A549 (cell line): ENCODE results near the gene BCAS4. TPM values are rescaled to one million over a fixed set of nuclear protein-coding genes. Genes with fewer than 3 reads are reported as not detected.

Source experiments
- ATAC-seq, 2 experiments: fragments of 200-7000 bp in 1 of 2; fragments of >200 bp in 1 of 2; cut with Nextera tagmentation in 1 of 2; cut with Tn5 transposase in 1 of 2; 3 replicates each; pipeline versions ENCODE4 v1.8.0 to v1.9.1; 2018 to 2020; ENCODE audit warnings: mild to moderate bottlenecking in 1 of 2, moderate library complexity in 1 of 2
- CTCF ChIA-PET: fragments of 300-600 bp; sonication (Branson Sonifier 250); formaldehyde crosslinking; extraction: SDS; loops from one replicate; lab custom pipeline; 2021; ENCODE audit warnings: antibody characterized with exemption, inconsistent platforms; lab: Yijun Ruan, JAX
- POLR2A ChIA-PET: fragments of 350-600 bp; formaldehyde crosslinking; extraction: SDS; loops from one replicate; lab custom pipeline; 2021; ENCODE audit warnings: antibody characterized with exemption, inconsistent platforms; lab: Yijun Ruan, JAX
- DNase-seq, 2 experiments: peaks; one replicate each; pipeline versions ENCODE4 v3.0.0 to v3.0.0-alpha.2; 2011 to 2016; ENCODE audit warnings: low read depth in 1 of 2, low spot score in 1 of 2
- FAIRE-seq: peaks from 2 replicates; lab custom pipeline; 2011; peaks lifted over from hg19 to GRCh38; lab: Jason Lieb, UNC
- H3K27ac ChIP-seq, 2 experiments: fragments of >200 bp; sonication (Bioruptor Twin); formaldehyde crosslinking; 3 replicates each; pipeline ENCODE4 v1.5.1; 2016 to 2017
- H3K4me1 ChIP-seq: fragments of >200 bp; sonication (Bioruptor Twin); formaldehyde crosslinking; 3 replicates; pipeline ENCODE4 v1.6.1; 2016
- H3K4me2 ChIP-seq: fragments of >200 bp; sonication (Bioruptor Twin); formaldehyde crosslinking; 3 replicates; pipeline ENCODE4 v1.6.1; 2016
- H3K4me3 ChIP-seq: fragments of >200 bp; sonication (Bioruptor Twin); formaldehyde crosslinking; 3 replicates; pipeline ENCODE4 v1.5.1; 2016
- H3K9me3 ChIP-seq: fragments of >200 bp; sonication (Bioruptor Twin); formaldehyde crosslinking; 3 replicates; pipeline ENCODE4 v1.6.1; 2016
- CBX2 ChIP-seq: fragments of 200-600 bp; sonication (generic); IDR thresholded peaks from 2 replicates; pipeline ENCODE4 v1.6.1; 2016; ENCODE audit warnings: low read depth, mild to moderate bottlenecking, borderline replicate concordance
- CBX8 ChIP-seq: fragments of 200-600 bp; sonication (generic); IDR thresholded peaks from 2 replicates; pipeline ENCODE4 v1.6.1; 2016
- E2F6 ChIP-seq: IDR thresholded peaks from 2 replicates; pipeline ENCODE4 v1.6.1; 2012; ENCODE audit warnings: low read depth, borderline replicate concordance
- EHMT2 ChIP-seq: fragments of 200-600 bp; sonication (generic); IDR thresholded peaks from 2 replicates; pipeline ENCODE4 v1.6.1; 2016; ENCODE audit warnings: antibody characterized with exemption, low read depth, mild to moderate bottlenecking, moderate library complexity
- ELK1 ChIP-seq: fragments of 150-350 bp; IDR thresholded peaks from 2 replicates; pipeline ENCODE4 v1.6.1; 2014; ENCODE audit warnings: low read depth, mild to moderate bottlenecking, low read length
- EP300 ChIP-seq, 2 experiments: fragments of >200 bp; sonication (Bioruptor Twin); formaldehyde crosslinking; IDR thresholded peaks; 2 replicates in 1 of 2; 3 replicates in 1 of 2; pipeline ENCODE4 v1.6.1; 2016 to 2017
- FOSB ChIP-seq: fragments of 250-450 bp; sonication (Bioruptor Pico); IDR thresholded peaks from 2 replicates; pipeline ENCODE4 v1.5.0; 2020; ENCODE audit warnings: mild to moderate bottlenecking, moderate library complexity
- GATA3 ChIP-seq: IDR thresholded peaks from 2 replicates; pipeline ENCODE4 v1.6.1; 2012; ENCODE audit warnings: borderline replicate concordance
- HDAC2 ChIP-seq: fragments of 200-600 bp; sonication (generic); IDR thresholded peaks from 2 replicates; pipeline ENCODE4 v1.6.1; 2016
- HES2 ChIP-seq: fragments of >200 bp; sonication (Bioruptor Twin); formaldehyde crosslinking; IDR thresholded peaks from 2 replicates; pipeline ENCODE4 v1.6.1; 2016
- HOXA7 ChIP-seq: fragments of 250-450 bp; sonication (Bioruptor Pico); IDR thresholded peaks from 2 replicates; pipeline ENCODE4 v1.5.0; 2020; ENCODE audit warnings: mild to moderate bottlenecking, moderate library complexity
- JUN ChIP-seq, 2 experiments: fragments of >200 bp; sonication (Bioruptor Twin); formaldehyde crosslinking; IDR thresholded peaks; 2 replicates in 1 of 2; 3 replicates in 1 of 2; pipeline ENCODE4 v1.6.1; 2016 to 2017
- KDM1A ChIP-seq: fragments of 200-600 bp; sonication (generic); IDR thresholded peaks from 2 replicates; pipeline ENCODE4 v1.6.1; 2016; ENCODE audit warnings: low read depth, mild to moderate bottlenecking
- KDM5A ChIP-seq: fragments of 200-600 bp; sonication (generic); IDR thresholded peaks from 2 replicates; pipeline ENCODE4 v1.6.1; 2016; ENCODE audit warnings: antibody characterized with exemption, mild to moderate bottlenecking
- MAFK ChIP-seq: fragments of 450-650 bp; IDR thresholded peaks from 2 replicates; pipeline ENCODE4 v1.6.1; 2014; ENCODE audit not compliant: partially characterized antibody
- MYC ChIP-seq: IDR thresholded peaks from 2 replicates; pipeline ENCODE4 v1.6.1; 2012; ENCODE audit warnings: mild to moderate bottlenecking, inconsistent platforms, low read length, improper control_type of control experiment, borderline replicate concordance
- NPAS2 ChIP-seq: fragments of 250-450 bp; sonication (Bioruptor Pico); IDR thresholded peaks from 2 replicates; pipeline ENCODE4 v1.8.0; 2022; ENCODE audit warnings: mild to moderate bottlenecking, moderate library complexity, borderline replicate concordance
- RARB ChIP-seq: fragments of 250-450 bp; sonication (Bioruptor Pico); IDR thresholded peaks from 2 replicates; pipeline ENCODE4 v1.8.0; 2021; ENCODE audit warnings: mild to moderate bottlenecking, moderate library complexity
- RFX5 ChIP-seq: fragments of 450-650 bp; IDR thresholded peaks from 2 replicates; pipeline ENCODE4 v1.7.1; 2014; ENCODE audit warnings: antibody characterized with exemption, mild to moderate bottlenecking, moderate library complexity
- SMC3 ChIP-seq: fragments of >200 bp; sonication (Bioruptor Twin); formaldehyde crosslinking; IDR thresholded peaks from 3 replicates; pipeline ENCODE4 v1.6.1; 2018; ENCODE audit warnings: inconsistent platforms
- TFCP2L1 ChIP-seq: fragments of 250-450 bp; sonication (Bioruptor Pico); IDR thresholded peaks from 2 replicates; pipeline ENCODE4 v1.5.0; 2021; ENCODE audit warnings: mild to moderate bottlenecking
- ZC3H11A ChIP-seq: fragments of 450-650 bp; IDR thresholded peaks from 2 replicates; pipeline ENCODE4 v1.6.1; 2014; ENCODE audit warnings: antibody characterized with exemption, mild to moderate bottlenecking
- WGBS: methylation state at CpG from one replicate; pipeline ENCODE4 v1.1.6; 2017; ENCODE audit errors: missing lambda C conversion rate; 5-methylcytosine and 5-hydroxymethylcytosine counted together
- polyA plus RNA-seq, 4 experiments: library from polyadenylated mRNA; depleted of rRNA in 3 of 4; stranded (reverse); fragments of >200 nt; fragmentation: RNase III in 1 of 4; extraction: RNeasy Plus Mini Kit Qiagen cat#74134 plus additional on column Dnase treatment in 1 of 4; gene quantifications; 2 replicates in 3 of 4; 3 replicates in 1 of 4; pipeline ENCODE4 v1.2.3, GENCODE V29; 2011 to 2017
- TF ChIP-seq, protein P1 (sequence below): fragments of >200 bp; sonication (Bioruptor Twin); formaldehyde crosslinking; IDR thresholded peaks from 3 replicates; pipeline ENCODE4 v1.6.1; 2016

Gene BCAS4
- polyA plus RNA-seq, 2 of the 4 experiments (the other 2 are of a cell fraction): 16.9 to 48.4 TPM

DNA sequence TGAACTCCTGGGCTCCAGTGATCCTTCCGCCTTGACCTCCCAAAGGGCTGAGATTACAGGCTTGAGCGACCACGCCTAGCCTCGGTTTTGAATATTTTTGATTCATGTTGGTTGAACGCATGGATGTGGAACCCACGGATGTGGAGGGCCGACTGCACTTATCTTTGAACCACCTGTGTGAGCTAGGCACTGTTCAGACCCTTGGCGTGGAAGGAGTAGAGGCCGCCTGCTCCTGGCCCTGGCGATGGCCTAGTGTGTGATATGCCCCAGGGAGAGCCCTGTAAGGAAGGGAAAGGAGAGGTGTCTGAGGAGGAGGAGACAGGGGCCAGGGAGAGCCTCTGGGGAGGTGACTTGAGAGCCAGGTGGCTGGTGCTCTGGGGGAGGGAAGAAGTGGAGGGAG is 64.3 kb downstream of the BCAS4 start:
- no peak for TF ChIP-seq HDAC2
- no peak for TF ChIP-seq JUN (IDR thresholded peaks at IDR 0.05)
- no peak for TF ChIP-seq MYC
- TF ChIP-seq ZC3H11A: no peak
- TF ChIP-seq, protein P1, sequence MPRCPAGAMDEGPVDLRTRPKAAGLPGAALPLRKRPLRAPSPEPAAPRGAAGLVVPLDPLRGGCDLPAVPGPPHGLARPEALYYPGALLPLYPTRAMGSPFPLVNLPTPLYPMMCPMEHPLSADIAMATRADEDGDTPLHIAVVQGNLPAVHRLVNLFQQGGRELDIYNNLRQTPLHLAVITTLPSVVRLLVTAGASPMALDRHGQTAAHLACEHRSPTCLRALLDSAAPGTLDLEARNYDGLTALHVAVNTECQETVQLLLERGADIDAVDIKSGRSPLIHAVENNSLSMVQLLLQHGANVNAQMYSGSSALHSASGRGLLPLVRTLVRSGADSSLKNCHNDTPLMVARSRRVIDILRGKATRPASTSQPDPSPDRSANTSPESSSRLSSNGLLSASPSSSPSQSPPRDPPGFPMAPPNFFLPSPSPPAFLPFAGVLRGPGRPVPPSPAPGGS: no peak
- no peak for TF ChIP-seq RFX5
- no peak for TF ChIP-seq SMC3
- no peak for TF ChIP-seq TFCP2L1 (CRISPR knock-in tag)
- no peak for TF ChIP-seq E2F6
- TF ChIP-seq CBX8: no peak
- TF ChIP-seq HOXA7 (CRISPR knock-in tag): no peak
- no peak for TF ChIP-seq EP300 (IDR thresholded peaks at IDR 0.05)
- DNase-seq (no peak), ATAC-seq (no peak), FAIRE-seq (no peak)
- H3K4me2 ChIP-seq: no peak overlapping the region
- CTCF ChIA-PET: interaction anchor here (0.7 to 1.8 kb wide), 4 partner anchors 14 to 70 kb away, joined by 3 to 5 read pairs (median 4); partner anchors contain the start of gene BCAS4
- WGBS: 96% methylated on average over 10 of the region's 10 CpGs
- no peak overlapping the region for H3K4me3 ChIP-seq
- peaks cover 21% of the 10 kb centered on the region for H3K4me1 ChIP-seq
- no peak overlapping the region for H3K27ac ChIP-seq
- POLR2A ChIA-PET: no interaction called here
- H3K9me3 ChIP-seq: no peaks in the 10 kb centered on the region

GRCh38 chr20:50861012-50861411 is 66.2 kb downstream of the BCAS4 start:
- 92% methylated on average over 12 of the region's 12 CpGs for WGBS
- DNase-seq (no peak), ATAC-seq (no peak; a peak in 1 of 6 replicates), FAIRE-seq (no peak)
- Histone ChIP-seq H3K9me3 (no peaks in the 10 kb centered on the region), H3K4me2 (no peak overlapping the region), H3K4me3 (no peak overlapping the region), H3K27ac (no peak overlapping the region), H3K4me1 (peaks cover 8% of the 10 kb centered on the region)
- TF ChIP-seq KDM5A: no peak
- TF ChIP-seq CBX2: no peak
- TF ChIP-seq RFX5: no peak
- no peak for TF ChIP-seq SMC3
- ChIA-PET CTCF (interaction anchor here (0.6 kb wide), 1 partner anchor 446 kb away, joined by 3 read pairs; no protein-coding TSS in a partner anchor), POLR2A (no interaction called here)

GRCh38 chr20:50862546-50862945 is 67.7 kb downstream of the BCAS4 start:
- CTCF ChIA-PET: interaction anchor here (1.3 kb wide), 1 partner anchor 68 kb away, joined by 4 read pairs; the partner anchor contains the start of gene BCAS4
- no peak for DNase-seq
- POLR2A ChIA-PET: no interaction called here
- H3K4me1 ChIP-seq: no peaks in the 10 kb centered on the region
- no peak for ATAC-seq
- no peak overlapping the region for H3K4me3 ChIP-seq
- H3K9me3 ChIP-seq: no peaks in the 10 kb centered on the region
- FAIRE-seq: no peak
- WGBS: 56% methylated on average over 3 of the region's 3 CpGs
- TF ChIP-seq GATA3 (no peak), RARB (CRISPR knock-in tag) (no peak), HES2 (no peak), TFCP2L1 (CRISPR knock-in tag) (no peak), CBX2 (no peak), FOSB (no peak), HDAC2 (no peak), ELK1 (no peak), MAFK (no peak), EHMT2 (no peak), NPAS2 (CRISPR knock-in tag) (no peak), SMC3 (no peak), KDM1A (no peak)
- no peak overlapping the region for H3K27ac ChIP-seq
- H3K4me2 ChIP-seq: no peak overlapping the region
